ENCODE results near the gene CYP4F22.
A peak's percentile ranks its signal among the peaks of the same experiment; 100 is the strongest.
"Not testable (repeated sequence)": the region's sequence is repeated elsewhere in the genome, so short reads cannot be mapped to it uniquely, and the experiment has no call there.

Gene CYP4F22

GRCh38 chr19:15576526-15577156, 68.3 kb downstream of the CYP4F22 start:
- no peak for DNase-seq (ENCODE audit: low spot score)

- DNase-seq (ENCODE audit: low spot score), result no peak
Observed at GRCh38 chr19:15577184-15577771, 69.0 kb downstream of the CYP4F22 start.

GRCh38 chr19:15583346-15583745, 75.0 kb downstream of the CYP4F22 start:
- DNase-seq (ENCODE audit: low spot score), result no peak

- no peak for DNase-seq (ENCODE audit: low spot score)
Observed at GRCh38 chr19:15584095-15584494, 75.8 kb downstream of the CYP4F22 start.

GRCh38 chr19:15584541-15585115, 76.3 kb downstream of the CYP4F22 start:
- peak; percentile 20 for DNase-seq (ENCODE audit: low spot score)

GRCh38 chr19:15587663-15588062, 79.3 kb downstream of the CYP4F22 start:
- DNase-seq (ENCODE audit: low spot score), result no peak

GRCh38 chr19:15588265-15588664, 79.9 kb downstream of the CYP4F22 start:
- DNase-seq (ENCODE audit: low spot score), result no peak

GRCh38 chr19:15589760-15590451, 81.6 kb downstream of the CYP4F22 start:
- DNase-seq (ENCODE audit: low spot score), result no peak

GRCh38 chr19:15591796-15592195, 83.5 kb downstream of the CYP4F22 start:
- DNase-seq (ENCODE audit: low spot score), result no peak

GRCh38 chr19:15592506-15592905, 84.2 kb downstream of the CYP4F22 start:
- DNase-seq (ENCODE audit: low spot score), result not testable (repeated sequence)

- DNase-seq (ENCODE audit: low spot score), result not testable (repeated sequence)
Observed at GRCh38 chr19:15593766-15594165, 85.4 kb downstream of the CYP4F22 start.

- DNase-seq (ENCODE audit: low spot score), result no peak
Observed at GRCh38 chr19:15595069-15595468, 86.7 kb downstream of the CYP4F22 start.
